Sigmoid colon (tissue), 7 donors: Measurements from ENCODE around the gene LTBP1. TPM values are rescaled to one million over a fixed set of nuclear protein-coding genes. Genes with fewer than 3 reads are reported as not detected.

Experiments
- DNase-seq: peaks from one replicate; pipeline ENCODE4 v3.0.0-alpha.2; 2019
- H3K27ac ChIP-seq, 4 donors: fragments of 200-600 bp; sonication (generic); one replicate each; pipeline ENCODE4 v1.5.1; 2016 to 2019; ENCODE audit warnings: mild to moderate bottlenecking in 1 of 4
- H3K27me3 ChIP-seq, 3 donors: fragments of 200-600 bp; sonication (generic); one replicate each; pipeline ENCODE4 v1.5.1; 2019; ENCODE audit warnings: mild to moderate bottlenecking in 1 of 3
- H3K36me3 ChIP-seq, 4 donors: fragments of 200-600 bp; sonication (generic); one replicate each; pipeline ENCODE4 v1.5.1; 2016 to 2019
- H3K4me1 ChIP-seq, 4 donors: fragments of 200-600 bp; sonication (generic); one replicate each; pipeline ENCODE4 v1.5.1; 2017 to 2019
- H3K4me3 ChIP-seq, 4 donors: fragments of 200-600 bp; sonication (generic); one replicate each; pipeline ENCODE4 v1.5.1; 2017 to 2019; ENCODE audit warnings: mild to moderate bottlenecking in 2 of 4, moderate library complexity in 1 of 4
- H3K9me3 ChIP-seq, 4 donors: fragments of 200-600 bp in 3 of 4; sonication (generic) in 3 of 4; one replicate each; pipeline versions ENCODE4 v1.5.1 to v1.6.1; 2013 to 2019
- CTCF ChIP-seq, 4 experiments: fragments of 450-650 bp in 3 of 4; fragments of 200-600 bp in 1 of 4; IDR thresholded peaks; one replicate each; pipeline ENCODE4 v1.5.1; 2016 to 2019; ENCODE audit warnings: antibody characterized with exemption in 4 of 4, mild to moderate bottlenecking in 3 of 4, moderate library complexity in 2 of 4
- EP300 ChIP-seq, 4 donors: sonication (generic); formaldehyde crosslinking; IDR thresholded peaks; one replicate each; pipeline ENCODE4 v1.6.1; 2017; ENCODE audit warnings: antibody characterized with exemption in 4 of 4
- POLR2A ChIP-seq, 2 donors: fragments of 450-650 bp; IDR thresholded peaks; one replicate each; pipeline ENCODE4 v1.6.1; 2016; ENCODE audit warnings: antibody characterized with exemption in 2 of 2, mild to moderate bottlenecking in 2 of 2, moderate library complexity in 2 of 2
- POLR2AphosphoS5 ChIP-seq, 4 donors: sonication (generic); formaldehyde crosslinking; IDR thresholded peaks; one replicate each; pipeline ENCODE4 v1.6.1; 2017; ENCODE audit warnings: antibody characterized with exemption in 4 of 4
- WGBS, 2 donors: extraction: QIAGEN DNeasy Blood & Tissue Kit; methylation state at CpG; one replicate each; pipeline ENCODE4 v1.1.7; 2013; 5-methylcytosine and 5-hydroxymethylcytosine counted together
- intact Hi-C: fragments of 100-400 bp; cut with DNase I; formaldehyde crosslinking; loops from one replicate; pipeline ENCODE4 v1.15.1; 2023
- polyA plus RNA-seq, 3 donors: library from polyadenylated mRNA; stranded (reverse); fragments of 200-250 nt; gene quantifications; one replicate each; pipeline ENCODE4 v1.2.3, GENCODE V29; 2013
- total RNA-seq, 4 donors: library from RNA; depleted of rRNA; stranded (reverse); fragments of >200 nt; gene quantifications; one replicate each; pipeline ENCODE4 v1.1.0, GENCODE V29; 2016
- donor health status: healthy with polysubstance abuse.
- donor health status: Bipolar disorder and iron deficiency.
- donor health status: healthy.

LTBP1 gene
- total and polyA plus RNA-seq, 7 donors = 3.0 to 102 (median 34.2) TPM

- Histone ChIP-seq H3K27me3 (no peaks in the 10 kb centered on the region), H3K9me3 (no peaks in the 10 kb centered on the region), H3K4me3 (no peak overlapping the region), H3K27ac (peak overlapping the region in 2 of 4 donors; percentile 39 to 52), H3K4me1 (peaks cover 0 to 22% (median 7%) of the 10 kb centered on the region in 4 donors), H3K36me3 (no peaks in the 10 kb centered on the region)
- intact Hi-C loops = no loop called here
- no peak for TF ChIP-seq CTCF (IDR thresholded peaks at IDR 0.05)
- TF ChIP-seq POLR2AphosphoS5 (IDR thresholded peaks at IDR 0.05) = no peak
- no peak for TF ChIP-seq EP300 (IDR thresholded peaks at IDR 0.05)
- DNase-seq = no peak
- WGBS, 2 donors = 43 to 83% methylated on average over 5 of the region's 5 CpGs
Observed at GRCh38 chr2:33021542-33022227, 74.9 kb downstream of the LTBP1 start.

DNA sequence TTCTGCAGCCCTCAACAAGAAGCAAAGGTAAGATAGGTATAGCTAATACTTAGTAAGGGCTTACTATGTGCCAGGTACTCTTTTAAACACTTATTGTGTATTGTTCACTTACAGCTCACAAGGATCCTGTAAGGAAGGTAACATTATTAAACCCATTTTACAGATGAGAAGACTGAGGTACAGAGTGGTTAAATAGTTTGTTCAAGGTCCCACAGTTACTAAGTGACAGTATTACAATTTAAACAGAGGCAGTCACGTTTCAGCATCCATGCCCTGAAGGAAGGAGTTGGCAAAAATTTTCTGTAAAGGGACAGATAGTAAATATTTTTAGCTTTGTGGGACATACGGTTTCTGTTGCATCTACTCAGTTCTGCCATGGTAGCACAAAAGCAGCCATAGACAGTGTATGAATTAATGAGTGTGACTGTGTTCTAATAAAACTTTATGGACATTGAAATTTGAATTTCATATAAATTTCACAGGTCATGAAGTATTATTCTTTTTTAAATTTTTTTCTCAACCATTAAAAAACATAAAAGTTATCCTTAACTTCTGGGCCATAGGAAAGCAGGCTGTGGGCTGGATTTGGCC lies 75.7 kb downstream of the LTBP1 start:
- 87 to 90% methylated on average over 2 of the region's 2 CpGs for WGBS, 2 donors
- no peak for TF ChIP-seq CTCF (IDR thresholded peaks at IDR 0.05)
- TF ChIP-seq POLR2A (IDR thresholded peaks at IDR 0.05) = no peak
- no peak for TF ChIP-seq EP300 (IDR thresholded peaks at IDR 0.05)
- TF ChIP-seq POLR2AphosphoS5 (IDR thresholded peaks at IDR 0.05) = no peak
- Histone ChIP-seq H3K27ac (peak overlapping the region in 3 of 4 donors; percentile 16 to 52 (median 39)), H3K36me3 (no peaks in the 10 kb centered on the region), H3K4me1 (peaks cover 0 to 22% (median 7%) of the 10 kb centered on the region in 4 donors), H3K27me3 (no peaks in the 10 kb centered on the region), H3K9me3 (no peaks in the 10 kb centered on the region), H3K4me3 (no peak overlapping the region)
- intact Hi-C loops = no loop called here
- no peak for DNase-seq

DNA sequence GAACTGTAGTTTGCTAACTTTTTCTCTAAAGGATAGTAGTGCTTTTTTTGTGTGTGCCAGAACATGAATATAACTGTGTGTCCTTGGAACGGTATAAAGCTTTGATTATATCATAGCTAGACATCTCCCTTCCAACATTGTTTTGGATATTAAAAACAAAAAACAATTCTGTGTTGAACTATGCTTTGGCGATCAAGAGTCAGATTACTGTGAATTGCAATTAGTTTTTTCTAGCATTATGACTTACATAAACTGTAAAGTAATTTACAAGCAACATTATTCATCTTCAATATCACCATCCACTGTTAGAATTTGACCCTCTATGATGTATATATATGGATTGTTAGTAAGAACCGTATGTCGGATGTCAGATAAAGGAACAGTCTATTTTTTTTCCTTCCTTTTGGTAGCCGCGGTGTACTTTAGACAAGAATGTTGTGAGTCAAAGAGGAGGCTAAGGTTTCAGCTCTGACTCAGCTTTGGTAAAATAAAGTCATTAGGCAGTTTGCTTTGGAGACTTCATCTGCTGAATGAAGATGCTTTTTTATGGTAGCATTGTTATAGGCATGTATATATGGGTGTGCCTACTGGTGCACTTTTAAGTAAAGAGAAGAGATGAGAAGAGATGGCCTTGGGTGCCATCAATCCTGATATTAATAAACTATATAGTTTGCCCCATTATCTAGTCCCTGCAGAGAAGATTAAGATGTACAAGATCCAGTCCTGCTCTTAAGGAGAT lies 76.4 kb downstream of the LTBP1 start:
- Histone ChIP-seq H3K27ac (peak overlapping the region in 2 of 4 donors; percentile 16 to 52), H3K9me3 (no peaks in the 10 kb centered on the region), H3K36me3 (no peaks in the 10 kb centered on the region), H3K4me3 (no peak overlapping the region), H3K4me1 (peaks cover 0 to 22% (median 7%) of the 10 kb centered on the region in 4 donors), H3K27me3 (no peaks in the 10 kb centered on the region)
- DNase-seq = no peak
- intact Hi-C loops = no loop called here
- 6 to 22% methylated on average over 6 of the region's 6 CpGs for WGBS, 2 donors
- TF ChIP-seq POLR2A (IDR thresholded peaks at IDR 0.05) = no peak
- no peak for TF ChIP-seq EP300 (IDR thresholded peaks at IDR 0.05)
- TF ChIP-seq POLR2AphosphoS5 (IDR thresholded peaks at IDR 0.05) = no peak
- TF ChIP-seq CTCF (IDR thresholded peaks at IDR 0.05) = no peak

DNA sequence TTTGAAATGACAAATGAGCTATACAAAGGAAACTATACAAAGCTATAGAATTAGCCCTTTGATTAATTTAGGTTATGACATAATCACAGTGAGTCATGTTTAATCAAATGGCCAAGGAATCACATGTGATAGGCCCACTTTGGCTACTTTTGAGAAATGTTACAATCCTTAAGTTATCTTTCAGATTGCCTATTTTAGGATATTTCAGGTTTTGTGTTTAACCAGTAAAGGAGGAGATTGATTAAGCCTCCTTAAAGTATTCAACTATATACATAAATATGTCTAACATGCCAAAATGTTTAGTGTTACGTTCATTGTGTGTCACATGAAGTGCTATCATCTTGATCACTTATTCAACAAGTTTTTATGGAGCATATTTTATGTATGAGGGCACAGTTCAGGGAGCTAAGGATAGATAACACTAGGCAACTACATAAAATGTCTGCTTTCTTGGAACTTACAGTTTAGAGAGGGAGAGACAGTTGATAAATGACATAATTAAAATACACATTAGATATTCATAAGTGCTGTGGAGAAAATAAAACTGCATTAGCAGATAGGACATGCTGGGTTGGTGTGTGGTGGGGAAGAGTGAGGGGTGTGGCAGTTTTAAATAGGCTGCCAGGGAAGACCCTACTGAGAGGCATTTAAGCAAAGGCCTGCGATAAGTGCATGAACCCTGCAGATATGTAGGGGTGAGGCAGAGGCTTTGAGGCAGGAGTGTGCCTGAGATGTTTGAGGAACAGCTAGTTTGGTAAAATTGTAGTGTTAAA lies 77.2 kb downstream of the LTBP1 start:
- Histone ChIP-seq H3K4me1 (peaks cover 0 to 22% (median 7%) of the 10 kb centered on the region in 4 donors), H3K27ac (peak overlapping the region in 1 of 4 donors; percentile 52), H3K4me3 (no peak overlapping the region), H3K36me3 (no peaks in the 10 kb centered on the region), H3K9me3 (no peaks in the 10 kb centered on the region), H3K27me3 (no peaks in the 10 kb centered on the region)
- intact Hi-C loops = no loop called here
- 52 to 84% methylated on average over 2 of the region's 2 CpGs for WGBS, 2 donors
- no peak for TF ChIP-seq EP300 (IDR thresholded peaks at IDR 0.05)
- no peak for TF ChIP-seq CTCF (IDR thresholded peaks at IDR 0.05)
- TF ChIP-seq POLR2AphosphoS5 (IDR thresholded peaks at IDR 0.05) = no peak
- no peak for TF ChIP-seq POLR2A (IDR thresholded peaks at IDR 0.05)
- DNase-seq = no peak
